Measurements from ENCODE around the gene ZNF445. TPM values are rescaled to one million over a fixed set of nuclear protein-coding genes. Genes with fewer than 3 reads are reported as not detected.

ZNF445 gene
- total RNA-seq, 1 donor from 2014 or later = 20.9 TPM

DNA sequence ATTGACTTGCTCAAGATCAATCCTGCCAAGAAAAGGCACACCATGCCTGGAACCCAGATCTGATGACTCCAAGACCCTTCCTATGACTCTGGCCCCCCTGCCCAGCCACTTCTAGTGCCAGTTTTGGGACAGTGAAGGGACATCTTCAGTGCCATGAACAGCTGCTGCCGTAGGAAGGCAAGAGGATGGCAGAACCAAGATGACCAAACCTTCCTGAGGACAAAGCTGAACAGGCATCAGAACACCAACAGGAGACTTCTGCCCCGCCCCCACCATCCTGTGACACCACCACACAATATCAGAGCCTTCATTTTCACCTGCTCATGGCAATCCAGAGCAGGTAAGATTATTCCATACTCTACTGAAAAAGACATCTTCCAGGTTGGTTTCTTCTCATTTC lies 33.0 kb downstream of the ZNF445 start:
- H3K27ac ChIP-seq (ENCODE audit: low read depth, low read length) = no peak overlapping the region
- DNase-seq (ENCODE audit: low read depth) = no peak
- H3K36me3 Mint-ChIP-seq (ENCODE audit: low read depth, unreplicated experiment) = peaks cover 55% of the 10 kb centered on the region
- H3K79me2 ChIP-seq (ENCODE audit: insufficient read depth, low read length) = peaks cover 4% of the 10 kb centered on the region
- no peak overlapping the region for H3K27ac Mint-ChIP-seq (ENCODE audit: unreplicated experiment)
- H3K27me3 Mint-ChIP-seq (ENCODE audit: low read depth, unreplicated experiment) = no peaks in the 10 kb centered on the region
- no peaks in the 10 kb centered on the region for H3K27me3 ChIP-seq (ENCODE audit: insufficient read depth, low read length)
- H3K4me1 Mint-ChIP-seq (ENCODE audit: low read depth, unreplicated experiment) = peaks cover 4% of the 10 kb centered on the region
- no peak overlapping the region for H3K9ac ChIP-seq (ENCODE audit: low read length)
- H3K36me3 ChIP-seq (ENCODE audit: insufficient read depth, low read length) = peaks cover 45% of the 10 kb centered on the region
- no peak overlapping the region for H3K4me3 ChIP-seq (ENCODE audit: insufficient read depth, low read depth, low read length)
- FAIRE-seq = no peak
- peaks cover 2% of the 10 kb centered on the region for H3K4me1 ChIP-seq (ENCODE audit: insufficient read depth, low read length)
- no peak overlapping the region for H3K4me2 ChIP-seq (ENCODE audit: low read length)
- H2AFZ ChIP-seq (ENCODE audit: low read depth, low read length) = no peak overlapping the region
- H3K9me3 ChIP-seq (ENCODE audit: insufficient read depth, low read depth, low read length) = peaks cover 39% of the 10 kb centered on the region
- H3K4me3 Mint-ChIP-seq (ENCODE audit: unreplicated experiment) = no peak overlapping the region
- TF ChIP-seq CTCF (IDR thresholded peaks at IDR 0.05; ENCODE audit: insufficient read depth, low read depth, low read length) = no peak
- TF ChIP-seq EZH2 (IDR thresholded peaks at IDR 0.05; ENCODE audit: insufficient read depth, low read length) = no peak
- H3K9me3 Mint-ChIP-seq (ENCODE audit: unreplicated experiment) = peaks cover 23% of the 10 kb centered on the region
- H4K20me1 ChIP-seq (ENCODE audit: insufficient read depth, low read length) = no peaks in the 10 kb centered on the region

DNA sequence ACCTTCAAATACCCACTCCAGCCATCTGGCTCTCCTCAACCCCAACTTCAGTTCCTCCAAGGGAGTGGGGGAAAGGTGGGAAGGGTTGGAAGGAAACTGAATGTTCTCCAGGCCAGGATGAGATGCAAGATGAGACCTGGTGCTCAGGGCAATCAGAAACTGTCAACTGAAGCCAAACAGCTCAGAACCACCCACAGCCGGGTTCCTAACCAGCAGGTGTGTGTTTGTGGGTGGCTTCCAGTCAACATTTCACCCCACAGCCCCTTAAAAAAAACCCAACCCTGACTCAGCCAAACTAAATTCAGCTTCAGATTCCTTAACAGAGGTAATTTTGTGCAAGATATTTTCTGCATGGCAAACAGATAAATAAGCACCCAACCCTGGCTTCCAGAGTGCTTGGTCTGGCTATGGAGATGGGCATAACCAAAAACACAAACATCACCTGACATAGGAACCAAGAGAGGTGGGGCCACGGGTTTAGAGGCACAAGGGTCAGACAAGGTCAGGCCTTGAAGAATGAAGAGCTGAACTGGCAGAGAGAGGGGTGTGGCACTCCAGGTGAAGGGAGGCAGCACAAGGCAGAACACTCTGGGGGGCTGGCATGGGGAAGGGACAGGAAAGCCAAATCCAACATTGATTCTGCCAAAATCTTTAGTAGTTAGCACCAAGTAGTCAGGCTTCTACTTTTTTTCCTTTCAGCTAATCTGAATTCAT lies 34.7 kb downstream of the ZNF445 start:
- no peaks in the 10 kb centered on the region for H3K27me3 Mint-ChIP-seq (ENCODE audit: low read depth, unreplicated experiment)
- no peaks in the 10 kb centered on the region for H3K27me3 ChIP-seq (ENCODE audit: insufficient read depth, low read length)
- H3K4me1 ChIP-seq (ENCODE audit: insufficient read depth, low read length) = peaks cover 2% of the 10 kb centered on the region
- H3K4me2 ChIP-seq (ENCODE audit: low read length) = no peak overlapping the region
- peaks cover 25% of the 10 kb centered on the region for H3K9me3 ChIP-seq (ENCODE audit: insufficient read depth, low read depth, low read length)
- peaks cover 4% of the 10 kb centered on the region for H3K79me2 ChIP-seq (ENCODE audit: insufficient read depth, low read length)
- FAIRE-seq = no peak
- H3K36me3 Mint-ChIP-seq (ENCODE audit: low read depth, unreplicated experiment) = peaks cover 41% of the 10 kb centered on the region
- no peak overlapping the region for H3K27ac ChIP-seq (ENCODE audit: low read depth, low read length)
- no peak overlapping the region for H3K9ac ChIP-seq (ENCODE audit: low read length)
- no peak overlapping the region for H3K4me3 Mint-ChIP-seq (ENCODE audit: unreplicated experiment)
- H4K20me1 ChIP-seq (ENCODE audit: insufficient read depth, low read length) = no peaks in the 10 kb centered on the region
- TF ChIP-seq CTCF (IDR thresholded peaks at IDR 0.05; ENCODE audit: insufficient read depth, low read depth, low read length) (no peak), EZH2 (IDR thresholded peaks at IDR 0.05; ENCODE audit: insufficient read depth, low read length) (no peak)
- H3K4me1 Mint-ChIP-seq (ENCODE audit: low read depth, unreplicated experiment) = peaks cover 6% of the 10 kb centered on the region
- no peak overlapping the region for H3K27ac Mint-ChIP-seq (ENCODE audit: unreplicated experiment)
- no peak overlapping the region for H2AFZ ChIP-seq (ENCODE audit: low read depth, low read length)
- DNase-seq (ENCODE audit: low read depth) = no peak
- peaks cover 15% of the 10 kb centered on the region for H3K9me3 Mint-ChIP-seq (ENCODE audit: unreplicated experiment)
- peaks cover 28% of the 10 kb centered on the region for H3K36me3 ChIP-seq (ENCODE audit: insufficient read depth, low read length)
- H3K4me3 ChIP-seq (ENCODE audit: insufficient read depth, low read depth, low read length) = no peak overlapping the region
